ENCODE data around the gene TMC4. TPM values are rescaled to one million over a fixed set of nuclear protein-coding genes. Genes with fewer than 3 reads are reported as not detected.

The TMC4 gene
- total and polyA plus RNA-seq, 12 donors, result 0.48 to 18.2 (median 1.3) TPM

- Histone ChIP-seq H3K9me3 (replicated peaks in 1 of 3) (no peaks in the 10 kb centered on the region), H3K36me3 (replicated peaks in 1 of 2) (peaks cover 0 to under 1% of the 10 kb centered on the region in 2 donors), H3K27me3 (no peaks in the 10 kb centered on the region), H3K27ac (peak overlapping the region; percentile 13 to 79 (median 66)), H3K4me3 (peak overlapping the region in 2 of 4 donors; percentile 30 to 63), H3K4me1 (replicated peaks in 1 of 2) (peaks cover 21 to 36% of the 10 kb centered on the region in 2 donors)
- peak in 2 of 7 donors; percentile 32 to 52 for DNase-seq
- intact Hi-C loops (cut with DNase I), result no loop called here
- no peak for TF ChIP-seq POLR2A (IDR thresholded peaks at IDR 0.05)
- TF ChIP-seq CTCF (IDR thresholded peaks at IDR 0.05), result no peak
- WGBS, 4 donors, result 5 to 7% (median 6%) methylated on average over 26 to 30 of the region's 30 CpGs
These were observed 36.7 kb downstream of the TMC4 start for GRCh38 chr19:54136086-54136863.

GRCh38 chr19:54133957-54134590 is 38.9 kb downstream of the TMC4 start:
- Histone ChIP-seq H3K4me1 (replicated peaks in 1 of 2) (peaks cover 17 to 18% of the 10 kb centered on the region in 2 donors), H3K9me3 (replicated peaks in 1 of 3) (no peaks in the 10 kb centered on the region), H3K36me3 (replicated peaks in 1 of 2) (peaks cover 0 to 15% of the 10 kb centered on the region in 2 donors), H3K27me3 (no peaks in the 10 kb centered on the region), H3K27ac (peak overlapping the region in 1 of 5 donors; percentile 39), H3K4me3 (no peak overlapping the region)
- intact Hi-C loops (cut with DNase I), result no loop called here
- 36 to 43% (median 39%) methylated on average over 2 of the region's 2 CpGs for WGBS, 4 donors
- peak in 5 of 7 donors; percentile 45 to 66 (median 62) for DNase-seq
- TF ChIP-seq POLR2A (IDR thresholded peaks at IDR 0.05) (no peak), CTCF (IDR thresholded peaks at IDR 0.05) (no peak)

- H3K4me3 ChIP-seq, result no peak overlapping the region
These were observed 39.5 kb downstream of the TMC4 start for GRCh38 chr19:54133312-54133956.

More at GRCh38 chr19:54133312-54133956, 39.5 kb downstream of the TMC4 start:
- Histone ChIP-seq H3K4me1 (replicated peaks in 1 of 2) (peaks cover 11 to 12% of the 10 kb centered on the region in 2 donors), H3K36me3 (replicated peaks in 1 of 2) (peaks cover 0 to 21% of the 10 kb centered on the region in 2 donors), H3K27me3 (no peaks in the 10 kb centered on the region), H3K27ac (no peak overlapping the region), H3K9me3 (replicated peaks in 1 of 3) (no peaks in the 10 kb centered on the region)
- TF ChIP-seq CTCF (IDR thresholded peaks at IDR 0.05) (no peak), POLR2A (IDR thresholded peaks at IDR 0.05) (no peak)
- 49 to 63% (median 54%) methylated on average over 4 to 10 of the region's 10 CpGs for WGBS, 4 donors
- peak in 6 of 7 donors; percentile 48 to 92 (median 74) for DNase-seq
- intact Hi-C loops (cut with DNase I), result no loop called here

Measured in adrenal gland (tissue), 12 donors.